ENCODE data around the gene DGKB.
"Not testable (repeated sequence)": the region's sequence is repeated elsewhere in the genome, so short reads cannot be mapped to it uniquely, and the experiment has no call there.

The DGKB gene

DNA sequence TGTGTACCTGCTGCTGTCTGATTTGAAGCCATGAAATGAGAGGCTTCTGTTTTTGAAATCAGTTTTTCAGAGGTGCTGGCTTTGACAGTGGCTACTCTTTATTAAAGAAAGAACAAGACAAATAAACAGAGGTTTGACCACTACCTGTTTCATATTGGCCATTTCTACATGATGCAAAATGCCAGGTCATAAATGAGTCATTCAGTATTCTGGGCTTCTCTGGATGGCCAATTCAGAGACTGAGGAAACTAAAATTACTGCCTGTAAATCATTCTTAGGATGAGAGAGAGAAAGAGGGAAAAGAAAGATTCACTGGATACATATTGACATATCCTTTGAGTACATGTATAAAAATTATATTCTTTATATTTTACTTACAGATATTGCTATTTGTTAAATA, 609.8 kb downstream of the DGKB start:
- DNase-seq (ENCODE audit: low spot score), result no peak

GRCh38 chr7:14289957-14290356, 612.6 kb downstream of the DGKB start:
- DNase-seq (ENCODE audit: low spot score), result no peak

DNA sequence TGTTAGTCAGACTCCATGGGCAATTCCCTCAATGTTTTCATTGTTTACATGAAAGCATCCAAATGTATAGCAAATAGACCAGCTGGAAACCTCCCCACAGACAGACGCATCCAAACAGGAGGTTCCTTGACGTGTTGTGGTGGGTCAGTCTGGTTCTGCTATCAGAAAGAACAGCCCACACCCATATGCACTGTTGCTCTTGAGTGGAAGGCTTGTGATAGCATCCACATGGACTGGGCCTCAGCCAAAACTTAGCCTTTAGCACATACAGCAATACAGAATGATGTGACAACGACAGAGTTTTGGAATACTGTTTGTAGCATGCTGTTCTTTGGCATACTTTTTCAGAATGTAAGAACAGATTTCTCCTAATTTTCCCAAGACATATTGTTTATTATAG, 613.9 kb downstream of the DGKB start:
- DNase-seq (ENCODE audit: low spot score), result no peak

DNA sequence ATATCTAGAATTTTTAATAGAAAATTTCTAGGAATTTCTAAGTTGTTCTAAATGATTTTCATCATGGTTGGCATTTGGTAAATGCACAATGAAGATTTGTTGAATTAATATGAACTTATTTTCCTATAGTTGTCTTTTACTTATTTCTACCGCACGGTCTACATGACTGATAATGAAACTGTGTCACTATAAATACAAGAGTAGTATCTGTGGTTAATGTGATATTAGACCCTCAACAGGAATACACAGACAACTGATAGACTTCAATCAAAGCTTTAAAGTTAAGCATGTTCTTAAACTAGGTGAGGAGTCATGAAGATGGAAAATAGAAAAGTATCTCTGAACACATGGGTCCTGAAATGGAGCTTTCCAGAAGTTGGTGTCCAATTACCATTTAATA, 615.2 kb downstream of the DGKB start:
- DNase-seq (ENCODE audit: low spot score), result no peak

- no peak for DNase-seq (ENCODE audit: low spot score)
These were observed 616.5 kb downstream of the DGKB start for GRCh38 chr7:14286036-14286435.

DNA sequence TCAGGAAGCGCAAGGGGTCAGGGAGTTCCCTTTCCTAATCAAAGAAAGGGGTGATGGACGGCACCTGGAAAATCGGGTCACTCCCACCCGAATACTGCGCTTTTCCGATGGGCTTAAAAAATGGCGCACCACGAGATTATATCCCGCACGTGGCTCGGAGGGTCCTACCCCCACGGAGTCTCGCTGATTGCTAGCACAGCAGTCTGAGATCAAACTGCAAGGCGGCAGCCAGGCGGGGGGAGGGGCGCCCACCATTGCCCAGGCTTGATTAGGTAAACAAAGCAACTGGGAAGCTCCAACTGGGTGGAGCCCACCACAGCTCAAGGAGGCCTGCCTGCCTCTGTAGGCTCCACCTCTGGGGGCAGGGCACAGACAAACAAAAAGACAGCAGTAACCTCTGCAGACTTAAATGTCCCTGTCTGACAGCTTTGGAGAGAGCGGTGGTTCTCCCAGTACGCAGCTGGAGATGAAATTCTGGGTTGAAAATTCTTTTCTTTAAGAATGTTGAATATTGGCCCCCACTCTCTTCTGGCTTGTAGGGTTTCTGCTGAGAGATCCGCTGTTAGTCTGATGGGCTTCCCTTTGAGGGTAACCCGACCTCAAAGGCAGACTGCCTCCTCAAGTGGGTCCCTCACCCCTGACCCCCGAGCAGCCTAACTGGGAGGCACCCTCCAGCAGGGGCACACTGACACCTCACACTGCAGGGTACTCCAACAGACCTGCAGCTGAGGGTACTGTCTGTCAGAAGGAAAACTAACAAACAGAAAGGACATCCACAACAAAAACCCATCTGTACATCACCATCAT, 623.3 kb downstream of the DGKB start:
- DNase-seq (ENCODE audit: low spot score), result not testable (repeated sequence)

GRCh38 chr7:14275356-14275755, 627.2 kb downstream of the DGKB start:
- DNase-seq (ENCODE audit: low spot score), result no peak

- DNase-seq (ENCODE audit: low spot score), result no peak
These were observed 631.1 kb downstream of the DGKB start for GRCh38 chr7:14271441-14271840.

DNA sequence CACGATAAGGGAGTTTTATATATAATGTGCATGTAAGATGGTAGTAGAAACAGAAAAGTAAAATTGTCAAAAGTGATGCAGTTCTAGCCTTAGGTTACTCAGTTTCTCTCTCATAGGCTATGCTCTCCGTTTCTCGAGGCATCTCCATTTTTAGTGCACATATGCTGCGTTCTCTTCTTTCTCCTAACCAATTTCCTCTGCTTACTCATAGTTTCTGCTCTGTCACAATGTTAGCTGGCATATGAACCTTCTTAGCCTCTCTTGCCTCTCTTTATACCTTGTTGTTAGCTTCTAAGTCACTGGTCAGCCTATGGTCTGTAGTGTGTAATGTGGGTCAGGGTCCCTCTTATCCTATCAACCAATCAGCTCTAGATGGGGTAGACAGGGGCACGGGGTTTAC, 632.5 kb downstream of the DGKB start:
- DNase-seq (ENCODE audit: low spot score), result no peak

- no peak for DNase-seq (ENCODE audit: low spot score)
These were observed 642.5 kb downstream of the DGKB start for GRCh38 chr7:14260011-14260410.

GRCh38 chr7:14258861-14259260, 643.7 kb downstream of the DGKB start:
- no peak for DNase-seq (ENCODE audit: low spot score)

- no peak for DNase-seq (ENCODE audit: low spot score)
These were observed 644.1 kb downstream of the DGKB start for GRCh38 chr7:14258441-14258840.

- DNase-seq (ENCODE audit: low spot score), result no peak
These were observed 650.1 kb downstream of the DGKB start for GRCh38 chr7:14252458-14252857.

- no peak for DNase-seq (ENCODE audit: low spot score)
These were observed 660.4 kb downstream of the DGKB start for GRCh38 chr7:14242175-14242574.

DNA sequence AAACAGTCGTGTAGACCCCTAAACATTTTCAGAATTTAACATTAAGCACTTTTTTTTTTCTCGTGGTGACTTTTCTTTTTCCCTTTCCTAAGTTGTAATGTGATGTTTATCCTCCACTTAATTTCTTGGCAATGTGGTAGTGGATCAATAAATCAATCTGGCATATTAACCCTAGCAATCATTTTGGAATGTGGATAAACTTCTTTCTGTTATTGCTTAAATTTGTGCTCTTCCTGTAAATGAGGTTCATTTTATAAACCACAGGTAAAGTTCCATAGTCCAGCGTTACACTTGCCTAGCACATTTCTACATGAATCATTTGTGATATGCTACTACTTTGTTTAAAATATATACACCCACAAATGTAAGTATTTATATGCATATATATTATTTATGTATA, 665.7 kb downstream of the DGKB start:
- no peak for DNase-seq (ENCODE audit: low spot score)

- DNase-seq (ENCODE audit: low spot score), result no peak
These were observed 667.5 kb downstream of the DGKB start for GRCh38 chr7:14235056-14235455.

- DNase-seq (ENCODE audit: low spot score), result no peak
These were observed 668.6 kb downstream of the DGKB start for GRCh38 chr7:14233868-14234369.

DNA sequence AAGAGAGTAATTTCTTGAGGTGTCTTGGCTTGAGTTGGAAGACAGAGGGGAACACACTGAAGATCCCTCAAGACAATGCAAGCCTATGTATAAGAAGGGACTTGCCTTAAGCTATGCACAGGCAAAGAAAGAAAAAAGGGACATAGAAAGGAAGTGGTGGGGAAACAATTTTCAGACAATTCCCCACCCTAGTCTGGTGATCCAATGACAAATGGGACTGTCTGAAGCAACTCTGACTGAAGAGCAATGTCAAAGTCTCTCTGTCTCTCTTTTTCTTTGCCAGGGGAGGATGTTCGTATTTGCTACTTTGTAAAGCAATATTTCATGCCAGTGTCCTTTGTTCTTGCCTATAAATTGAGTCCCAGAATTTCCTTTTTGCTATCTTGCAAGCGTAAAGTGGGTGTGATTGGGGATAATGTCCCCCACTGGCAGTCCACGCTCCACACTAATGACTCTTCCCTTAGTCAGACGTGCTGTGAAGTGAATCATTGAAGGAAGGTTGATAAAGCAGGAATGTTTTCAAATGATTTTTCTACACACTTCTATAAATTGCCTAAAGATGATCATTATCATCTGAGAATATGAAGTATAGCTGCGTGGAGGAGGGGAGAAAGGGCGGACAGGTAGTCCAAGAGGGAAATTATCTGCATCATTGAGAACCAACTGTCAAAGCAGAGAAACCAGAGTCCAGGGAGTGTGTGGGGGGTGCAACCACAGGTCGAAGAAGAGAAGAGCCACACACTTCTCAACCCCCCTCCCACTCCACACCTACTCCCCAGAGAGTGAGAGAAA, 669.3 kb downstream of the DGKB start:
- DNase-seq (ENCODE audit: low spot score), result no peak

- no peak for DNase-seq (ENCODE audit: low spot score)
These were observed 673.5 kb downstream of the DGKB start for GRCh38 chr7:14229047-14229446.

GRCh38 chr7:14228341-14228740, 674.2 kb downstream of the DGKB start:
- no peak for DNase-seq (ENCODE audit: low spot score)

- DNase-seq (ENCODE audit: low spot score), result no peak
These were observed 676.4 kb downstream of the DGKB start for GRCh38 chr7:14226126-14226525.

GRCh38 chr7:14219125-14219524, 683.4 kb downstream of the DGKB start:
- no peak for DNase-seq (ENCODE audit: low spot score)

DNA sequence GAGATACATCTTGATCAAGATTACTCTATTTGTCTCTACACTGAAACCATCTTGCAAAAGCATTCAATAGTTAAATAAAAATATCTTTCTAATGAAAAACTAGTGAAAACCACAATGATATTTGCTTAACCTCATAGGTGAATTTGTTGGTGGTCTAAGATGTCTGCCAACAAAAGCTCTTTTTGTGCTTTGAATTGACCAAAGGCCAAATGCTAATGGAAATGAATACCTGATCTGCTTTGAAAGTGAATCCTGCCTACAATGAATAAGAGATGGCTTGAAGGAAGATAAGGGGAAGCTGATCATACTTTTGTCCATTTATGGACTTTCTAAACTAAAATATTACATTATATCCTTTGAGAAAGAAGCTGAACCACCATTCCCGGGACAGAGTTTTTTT, 684.2 kb downstream of the DGKB start:
- DNase-seq (ENCODE audit: low spot score), result no peak
